H1 (cell line): ENCODE results near the gene RPL14. TPM values are rescaled to one million over a fixed set of nuclear protein-coding genes. Genes with fewer than 3 reads are reported as not detected.

ENCODE experiments used
- CTCF ChIA-PET: fragments of 300-600 bp; sonication (Branson Sonifier 250); formaldehyde crosslinking; loops from one replicate; lab custom pipeline; 2021; ENCODE audit not compliant: partially characterized antibody; lab: Charles Lee
- POLR2A ChIA-PET: fragments of 300-600 bp; sonication (Branson Sonifier 250); formaldehyde crosslinking; loops from one replicate; lab custom pipeline; 2021; ENCODE audit warnings: inconsistent platforms; ENCODE audit not compliant: partially characterized antibody; lab: Charles Lee
- DNase-seq, 2 experiments: peaks; one replicate each; pipeline versions ENCODE4 v3.0.0 to v3.0.0-alpha.2; 2010 to 2022; ENCODE audit warnings: low spot score in 2 of 2, low read depth in 1 of 2, mixed read lengths in 1 of 2
- FAIRE-seq: peaks from 2 replicates; lab custom pipeline; 2011; peaks lifted over from hg19 to GRCh38; lab: Jason Lieb, UNC
- H2AFZ ChIP-seq: 2 replicates; pipeline ENCODE4 v1.8.1; 2012; ENCODE audit warnings: low read length, inconsistent platforms
- H2AK5ac ChIP-seq: 2 replicates; pipeline ENCODE4 v1.6.1; 2013; ENCODE audit warnings: low read depth, low read length
- H2BK120ac ChIP-seq: replicated peaks from 2 replicates; pipeline ENCODE3; 2013; ENCODE audit warnings: low read depth, low read length, inconsistent platforms
- H2BK12ac ChIP-seq: 2 replicates; pipeline ENCODE4 v1.6.1; 2013; ENCODE audit warnings: low read depth, low read length
- H2BK15ac ChIP-seq: 2 replicates; pipeline ENCODE4 v1.6.1; 2013; ENCODE audit warnings: low read length
- H2BK20ac ChIP-seq: 2 replicates; pipeline ENCODE4 v1.6.1; 2013; ENCODE audit warnings: low read length
- H2BK5ac ChIP-seq: 2 replicates; pipeline ENCODE4 v1.6.1; 2013; ENCODE audit warnings: low read depth, low read length
- H3K14ac ChIP-seq: 2 replicates; pipeline ENCODE4 v1.6.1; 2013; ENCODE audit warnings: inconsistent platforms; ENCODE audit not compliant: insufficient read length
- H3K18ac ChIP-seq: 2 replicates; pipeline ENCODE4 v1.6.1; 2013; ENCODE audit warnings: low read length; ENCODE audit errors: extremely low read depth
- H3K23ac ChIP-seq: 2 replicates; pipeline ENCODE4 v1.6.1; 2013; ENCODE audit warnings: inconsistent platforms; ENCODE audit not compliant: insufficient read length
- H3K23me2 ChIP-seq: 2 replicates; pipeline ENCODE4 v1.6.1; 2013; ENCODE audit warnings: low read depth, low read length
- H3K27ac ChIP-seq: 2 replicates; pipeline ENCODE4 v1.6.1; 2011; ENCODE audit warnings: low read depth, low read length, inconsistent platforms
- H3K27me3 ChIP-seq, 4 experiments: replicated peaks in 1 of 4; 1 replicate in 1 of 4; 2 replicates in 3 of 4; pipeline versions ENCODE4 v1.6.1 to v1.8.1; 2011 to 2013; ENCODE audit warnings: low read length in 3 of 4, mild to moderate bottlenecking in 3 of 4, inconsistent platforms in 2 of 4, mixed read lengths in 2 of 4, moderate library complexity in 1 of 4; ENCODE audit not compliant: control insufficient read depth in 3 of 4, insufficient read depth in 3 of 4; ENCODE audit errors: extremely low read depth in 1 of 4
- H3K36me3 ChIP-seq, 4 experiments: 2 replicates each; pipeline versions ENCODE4 v1.6.1 to v1.8.1; 2011 to 2013; ENCODE audit warnings: mild to moderate bottlenecking in 4 of 4, low read length in 3 of 4, moderate library complexity in 2 of 4, control low read depth in 1 of 4, inconsistent platforms in 1 of 4; ENCODE audit not compliant: insufficient read depth in 4 of 4, control insufficient read depth in 2 of 4
- H3K4ac ChIP-seq: replicated peaks from 2 replicates; pipeline ENCODE3; 2013; ENCODE audit warnings: low read length, low read depth, mixed read lengths, inconsistent platforms; ENCODE audit not compliant: insufficient read length
- H3K4me1 ChIP-seq, 4 experiments: replicated peaks in 1 of 4; 1 replicate in 1 of 4; 2 replicates in 3 of 4; pipeline versions ENCODE4 v1.6.1 to v1.8.1; 2011 to 2013; ENCODE audit warnings: low read length in 3 of 4, inconsistent platforms in 2 of 4, mixed read lengths in 1 of 4; ENCODE audit not compliant: insufficient read depth in 4 of 4, control insufficient read depth in 3 of 4
- H3K4me2 ChIP-seq, 2 experiments: 2 replicates each; pipeline versions ENCODE4 v1.6.1 to v1.8.1; 2011 to 2013; ENCODE audit warnings: low read depth in 2 of 2, low read length in 2 of 2, control low read depth in 1 of 2, inconsistent platforms in 1 of 2, mild to moderate bottlenecking in 1 of 2; ENCODE audit not compliant: insufficient read depth in 1 of 2
- H3K4me3 ChIP-seq, 4 experiments: fragments of 200-600, 300-600 bp in 1 of 4; sonication (generic), shearing (Covaris generic), sonication (Bioruptor Twin) in 1 of 4; 2 replicates each; pipeline versions ENCODE4 v1.5.1 to v1.8.1; 2011 to 2016; ENCODE audit warnings: low read length in 4 of 4, low read depth in 3 of 4, control low read depth in 2 of 4, inconsistent platforms in 2 of 4, mild to moderate bottlenecking in 2 of 4, mixed read lengths in 1 of 4, moderate library complexity in 1 of 4; ENCODE audit not compliant: insufficient read depth in 2 of 4; ENCODE audit errors: extremely low read depth in 1 of 4
- H3K56ac ChIP-seq: replicated peaks from 2 replicates; pipeline ENCODE3; 2013; ENCODE audit warnings: low read depth, mild to moderate bottlenecking, mixed read lengths, low read length, inconsistent platforms; ENCODE audit not compliant: insufficient read length
- H3K79me1 ChIP-seq: 2 replicates; pipeline ENCODE4 v1.6.1; 2013; ENCODE audit warnings: low read depth, low read length, control low read depth
- H3K79me2 ChIP-seq, 2 experiments: 2 replicates each; pipeline versions ENCODE4 v1.6.1 to v1.8.1; 2012 to 2013; ENCODE audit warnings: low read length in 2 of 2, mild to moderate bottlenecking in 2 of 2, inconsistent platforms in 1 of 2; ENCODE audit not compliant: insufficient read depth in 2 of 2, control insufficient read depth in 1 of 2
- H3K9ac ChIP-seq, 4 experiments: replicated peaks in 1 of 4; 1 replicate in 1 of 4; 2 replicates in 3 of 4; pipeline versions ENCODE4 v1.6.1 to v1.8.1; 2011 to 2013; ENCODE audit warnings: low read depth in 3 of 4, low read length in 3 of 4, control low read depth in 2 of 4, mild to moderate bottlenecking in 2 of 4, moderate library complexity in 2 of 4, inconsistent platforms in 1 of 4; ENCODE audit errors: extremely low read depth in 1 of 4
- H3K9me3 ChIP-seq, 2 experiments: 2 replicates each; pipeline versions ENCODE4 v1.6.1 to v1.8.1; 2012 to 2013; ENCODE audit warnings: mild to moderate bottlenecking in 2 of 2, moderate library complexity in 2 of 2, control low read depth in 1 of 2, inconsistent platforms in 1 of 2, low read depth in 1 of 2, low read length in 1 of 2, mixed read lengths in 1 of 2; ENCODE audit not compliant: insufficient read depth in 2 of 2
- H4K20me1 ChIP-seq, 2 experiments: replicated peaks in 1 of 2; 2 replicates each; pipeline versions ENCODE3 to v1.8.1; 2011 to 2013; ENCODE audit warnings: inconsistent platforms in 2 of 2, low read length in 2 of 2, mild to moderate bottlenecking in 1 of 2; ENCODE audit not compliant: insufficient read depth in 2 of 2, control insufficient read depth in 1 of 2
- H4K5ac ChIP-seq: 2 replicates; pipeline ENCODE4 v1.6.1; 2013; ENCODE audit warnings: low read length, low read depth, mixed read lengths, inconsistent platforms; ENCODE audit not compliant: insufficient read length
- H4K8ac ChIP-seq: 2 replicates; pipeline ENCODE4 v1.8.0; 2013; ENCODE audit warnings: mild to moderate bottlenecking, moderate library complexity, low read length, inconsistent platforms; ENCODE audit not compliant: insufficient read depth; ENCODE audit errors: extremely low read depth
- H4K91ac ChIP-seq: replicated peaks from 2 replicates; pipeline ENCODE3; 2013; ENCODE audit warnings: low read length, mixed read lengths, inconsistent platforms; ENCODE audit not compliant: insufficient read length
- BCL11A ChIP-seq, 2 experiments: IDR thresholded peaks; one replicate each; pipeline ENCODE4 v1.6.1; 2011; ENCODE audit warnings: low read depth in 2 of 2, low read length in 2 of 2, mild to moderate bottlenecking in 2 of 2
- CREB1 ChIP-seq: IDR thresholded peaks from 2 replicates; pipeline ENCODE4 v1.6.1; 2012; ENCODE audit warnings: inconsistent platforms
- HDAC6 ChIP-seq: IDR thresholded peaks from one replicate; pipeline ENCODE4 v1.7.1; 2012; ENCODE audit warnings: low read depth, mild to moderate bottlenecking, inconsistent platforms, low read length, moderate library complexity
- JUN ChIP-seq: IDR thresholded peaks from 2 replicates; pipeline ENCODE4 v1.6.1; 2011; ENCODE audit warnings: low read depth, mild to moderate bottlenecking, improper control_type of control experiment, low read length
- NANOG ChIP-seq: IDR thresholded peaks from 2 replicates; pipeline ENCODE4 v1.6.1; 2011; ENCODE audit warnings: low read length, low read depth, mild to moderate bottlenecking, inconsistent platforms; ENCODE audit not compliant: insufficient read depth, poor library complexity, severe bottlenecking
- PHF8 ChIP-seq: fragments of 200-600 bp; sonication (generic); conservative IDR thresholded peaks from 2 replicates; pipeline ENCODE4 v1.7.1; 2012; ENCODE audit warnings: low read depth, mild to moderate bottlenecking, inconsistent platforms, low read length, moderate library complexity
- RBBP5 ChIP-seq: IDR thresholded peaks from 2 replicates; pipeline ENCODE4 v1.7.1; 2012; ENCODE audit warnings: low read depth, mild to moderate bottlenecking, inconsistent platforms, low read length, moderate library complexity, borderline replicate concordance
- RFX5 ChIP-seq: IDR thresholded peaks from 2 replicates; pipeline ENCODE4 v1.6.1; 2011; ENCODE audit warnings: low read depth, low read length, improper control_type of control experiment, borderline replicate concordance
- RNF2 ChIP-seq: fragments of 200-900, 300-1000 bp; sonication (generic); IDR thresholded peaks from 2 replicates; pipeline ENCODE4 v1.7.1; 2016; ENCODE audit warnings: borderline replicate concordance, low read depth, mild to moderate bottlenecking, antibody characterized with exemption, low read length; ENCODE audit not compliant: poor library complexity, severe bottlenecking; ENCODE audit errors: missing control alignments
- RXRA ChIP-seq: IDR thresholded peaks from 2 replicates; pipeline ENCODE4 v1.6.1; 2011; ENCODE audit warnings: low read depth, mild to moderate bottlenecking, low read length, moderate library complexity; ENCODE audit not compliant: insufficient read depth
- SP1 ChIP-seq: IDR thresholded peaks from 2 replicates; pipeline ENCODE4 v1.6.1; 2011; ENCODE audit warnings: low read depth, low read length
- SP2 ChIP-seq: IDR thresholded peaks from 2 replicates; pipeline ENCODE4 v1.6.1; 2012; ENCODE audit warnings: mild to moderate bottlenecking, low read length, inconsistent platforms
- SRF ChIP-seq: IDR thresholded peaks from 2 replicates; pipeline ENCODE4 v1.6.1; 2011; ENCODE audit warnings: mild to moderate bottlenecking, low read depth, low read length, moderate library complexity
- TEAD4 ChIP-seq: IDR thresholded peaks from 2 replicates; pipeline ENCODE4 v1.6.1; 2012; ENCODE audit warnings: low read depth, low read length, inconsistent platforms, mixed read lengths
- WGBS, 2 experiments: shearing (Covaris generic) in 1 of 2; methylation state at CpG; one replicate each; pipeline versions ENCODE4 v1.1.6 to v1.1.7; 2013 to 2015; ENCODE audit warnings: low lambda C conversion rate in 2 of 2, mixed read lengths in 2 of 2, inconsistent platforms in 1 of 2, low coverage in 1 of 2, missing lambda C conversion rate in 1 of 2; ENCODE audit not compliant: insufficient replicate concordance in 2 of 2, insufficient coverage in 1 of 2, insufficient read length in 1 of 2; ENCODE audit errors: extremely low coverage in 1 of 2, missing lambda C conversion rate in 1 of 2; 5-methylcytosine and 5-hydroxymethylcytosine counted together
- polyA plus RNA-seq, 7 experiments: library from polyadenylated mRNA; depleted of rRNA in 3 of 7; stranded (reverse) in 5 of 7; unstranded in 2 of 7; fragments of >200 nt in 5 of 7; fragments of 200-250 nt in 2 of 7; gene quantifications; 1 replicate in 5 of 7; 2 replicates in 1 of 7; 4 replicates in 1 of 7; pipeline versions ENCODE4 v1.2.1 to v1.2.3, GENCODE V29; 2011 to 2013; ENCODE audit warnings: missing spikeins in 2 of 7, mixed read lengths in 2 of 7
- total RNA-seq: library from RNA; stranded (reverse); fragmentation: NEBNext Ultra II Directional; extraction: Animal tissue kit (Norgen Biotek cat#: 25700); gene quantifications from 2 replicates; pipeline ENCODE4 v1.2.1, GENCODE V29; 2021

Gene RPL14
- total and polyA plus RNA-seq, 2 of the 8 experiments (the other 6 are each of a cell fraction or from before 2014, with no cell fraction given), result 1,192 to 2,341 TPM

DNA sequence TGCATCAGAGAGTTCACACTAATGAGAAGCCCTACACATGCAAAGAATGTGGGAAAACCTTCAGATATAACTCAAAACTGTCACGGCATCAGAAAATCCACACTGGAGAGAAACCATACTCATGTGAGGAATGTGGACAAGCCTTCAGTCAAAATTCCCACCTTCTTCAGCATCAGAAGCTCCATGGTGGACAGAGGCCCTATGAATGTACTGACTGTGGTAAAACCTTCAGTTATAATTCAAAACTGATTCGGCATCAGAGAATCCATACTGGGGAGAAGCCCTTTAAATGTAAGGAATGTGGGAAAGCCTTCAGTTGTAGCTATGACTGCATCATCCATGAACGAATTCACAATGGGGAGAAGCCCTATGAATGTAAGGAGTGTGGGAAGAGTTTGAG, 30.0 kb downstream of the RPL14 start:
- no peak overlapping the region for H3K14ac ChIP-seq
- H2BK5ac ChIP-seq, result no peak overlapping the region
- no peak overlapping the region for H3K9ac ChIP-seq
- no peak overlapping the region for H3K56ac ChIP-seq
- no peak overlapping the region for H4K5ac ChIP-seq
- no peaks in the 10 kb centered on the region for H3K79me2 ChIP-seq
- H2BK120ac ChIP-seq, result no peak overlapping the region
- FAIRE-seq (no peak), DNase-seq (no peak)
- no peak overlapping the region for H2BK12ac ChIP-seq
- H2AFZ ChIP-seq, result no peak overlapping the region
- no peak overlapping the region for H3K27ac ChIP-seq
- no peak overlapping the region for H3K4ac ChIP-seq
- H4K91ac ChIP-seq, result no peak overlapping the region
- no peaks in the 10 kb centered on the region; the same call in 1 of the 2 replicates for H3K23me2 ChIP-seq
- H3K23ac ChIP-seq, result no peak overlapping the region
- no peak overlapping the region for H3K4me3 ChIP-seq
- no peak overlapping the region for H3K18ac ChIP-seq
- no peaks in the 10 kb centered on the region for H3K4me1 ChIP-seq
- no peaks in the 10 kb centered on the region for H3K27me3 ChIP-seq
- H2BK15ac ChIP-seq, result no peak overlapping the region
- ChIA-PET CTCF (no interaction called here), POLR2A (interaction anchor here (0.7 to 1.9 kb wide), 2 partner anchors 8 to 10 kb away, joined by 3 to 6 read pairs; partner anchors contain the start of gene ZNF619)
- no peak overlapping the region for H2AK5ac ChIP-seq
- H3K4me2 ChIP-seq, result no peak overlapping the region
- no peak overlapping the region for H2BK20ac ChIP-seq
- WGBS, 2 experiments, result 90% methylated on average over 3 of the region's 3 CpGs; no CpG with 5 or more reads in 1 of the 2 experiments
- H3K79me1 ChIP-seq, result no peaks in the 10 kb centered on the region
- H3K9me3 ChIP-seq, result peaks cover 15 to 17% of the 10 kb centered on the region in 2 experiments
- H3K36me3 ChIP-seq, result peaks cover 3 to 29% (median 10%) of the 10 kb centered on the region in 4 experiments; a peak in 6 of 8 replicates
- no peak overlapping the region for H4K8ac ChIP-seq
- no peaks in the 10 kb centered on the region for H4K20me1 ChIP-seq
- no peak for TF ChIP-seq PHF8
- no peak for TF ChIP-seq RFX5
- TF ChIP-seq SP1, result no peak
- no peak for TF ChIP-seq TEAD4
- TF ChIP-seq JUN, result no peak
- TF ChIP-seq RXRA, result no peak
- TF ChIP-seq HDAC6, result no peak
- no peak for TF ChIP-seq RNF2
- no peak for TF ChIP-seq CREB1
- no peak for TF ChIP-seq RBBP5
- TF ChIP-seq NANOG, result no peak
- no peak for TF ChIP-seq SRF
- no peak for TF ChIP-seq BCL11A (IDR thresholded peaks at IDR 0.05; ENCODE audit: low read depth in 2 of 2, low read length in 2 of 2)
- no peak for TF ChIP-seq SP2
